ENCODE measurements around the gene JPT2.

JPT2 gene

DNA sequence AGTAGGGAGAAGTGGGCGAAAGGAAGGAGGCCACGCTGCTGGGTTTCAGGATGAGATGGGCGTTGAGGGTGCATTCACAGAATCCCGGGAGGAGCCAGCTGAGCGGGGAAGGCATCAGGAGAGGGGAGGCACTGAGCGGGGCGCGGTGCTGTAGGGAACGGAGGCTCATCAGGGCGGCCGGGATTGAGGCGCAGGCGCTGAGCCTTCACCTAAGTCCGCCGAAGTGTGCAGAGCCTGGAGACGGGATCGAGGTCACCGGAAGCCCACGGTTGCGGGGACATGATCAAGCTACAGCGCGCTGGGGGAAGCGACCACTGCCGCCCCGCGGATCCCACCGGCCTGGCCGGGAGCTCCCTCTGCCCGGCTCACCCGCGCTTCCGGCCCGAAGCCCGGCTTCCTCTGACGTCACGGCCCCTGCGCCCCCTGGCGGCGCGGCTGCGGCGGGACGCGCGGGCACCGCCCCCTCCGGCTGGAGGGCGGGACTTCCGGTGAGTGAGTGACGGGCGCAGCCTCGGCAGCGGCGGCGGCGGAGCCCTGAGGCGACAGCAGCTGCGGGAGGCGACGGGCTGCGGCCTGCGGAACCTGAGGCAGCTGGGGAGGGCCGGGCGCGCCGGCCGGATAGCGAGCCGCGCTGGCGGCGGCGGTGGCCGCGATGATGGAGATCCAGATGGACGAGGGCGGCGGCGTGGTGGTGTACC is 27.8 kb downstream of the JPT2 start, which contains the start of gene MAPK8IP3:
Gene MAPK8IP3, plus strand, starts transcription at position 508 of the 698 bp plus-strand sequence. Its CDS starts 145 bp downstream, at position 653.
- Histone ChIP-seq H3K9me3 (ENCODE audit: control insufficient read depth in 2 of 2, low read length in 2 of 2) (no peaks in the 10 kb centered on the region), H3K27ac (ENCODE audit: low read depth in 2 of 2, low read length in 2 of 2) (peak within 1 kb of the TSS; percentile 88 to 91), H3K36me3 (ENCODE audit: control insufficient read depth in 2 of 2, insufficient read depth in 2 of 2, low read length in 2 of 2) (peaks cover 2 to 8% of the 10 kb centered on the region in 2 donors), H3K9ac (ENCODE audit: low read depth in 1 of 2, low read length in 2 of 2) (peak within 1 kb of the TSS; percentile 95 to 96), H3K4me3 (ENCODE audit: low read length in 2 of 2) (peak within 1 kb of the TSS; percentile 97 to 98), H3K27me3 (ENCODE audit: control insufficient read depth in 2 of 2, insufficient read depth in 2 of 2, low read length in 2 of 2) (no peaks in the 10 kb centered on the region), H3K4me1 (ENCODE audit: control insufficient read depth in 2 of 2, insufficient read depth in 2 of 2, low read length in 2 of 2) (peaks cover 7 to 20% of the 10 kb centered on the region in 2 donors)

DNA sequence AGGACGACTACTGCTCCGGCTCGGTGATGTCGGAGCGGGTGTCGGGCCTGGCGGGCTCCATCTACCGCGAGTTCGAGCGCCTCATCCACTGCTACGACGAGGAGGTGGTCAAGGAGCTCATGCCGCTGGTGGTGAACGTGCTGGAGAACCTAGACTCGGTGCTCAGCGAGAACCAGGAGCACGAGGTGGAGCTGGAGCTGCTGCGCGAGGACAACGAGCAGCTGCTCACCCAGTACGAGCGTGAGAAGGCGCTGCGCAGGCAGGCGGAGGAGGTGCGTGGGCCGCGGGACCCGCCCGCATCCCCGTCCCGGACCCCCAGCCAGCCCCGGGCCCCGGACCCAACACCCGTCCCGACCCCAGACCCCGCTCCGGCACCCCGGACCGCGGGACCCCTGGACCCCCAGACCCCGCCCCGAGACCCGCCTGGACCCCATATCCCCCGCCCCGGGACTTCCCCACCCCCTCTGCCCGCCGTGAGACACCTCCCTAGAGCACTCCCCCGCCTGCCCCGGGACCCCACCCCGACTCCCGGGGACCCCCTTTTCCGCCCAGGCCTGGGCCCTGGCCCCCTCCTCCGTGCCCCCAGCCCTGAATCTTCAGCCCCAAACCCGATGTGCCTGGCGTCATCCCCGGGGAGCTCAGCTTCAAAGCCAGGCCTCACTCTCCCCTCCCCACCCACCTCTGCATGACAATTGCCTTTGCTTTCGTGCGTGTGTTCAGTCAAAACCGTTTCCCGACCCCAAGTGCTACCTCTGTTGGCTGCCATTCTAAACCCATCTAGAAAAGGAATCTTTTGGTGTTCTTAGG is 28.5 kb downstream of the JPT2 start:
- Histone ChIP-seq H3K9ac (ENCODE audit: low read depth in 1 of 2, low read length in 2 of 2) (peak overlapping the region; percentile 95 to 96), H3K36me3 (ENCODE audit: control insufficient read depth in 2 of 2, insufficient read depth in 2 of 2, low read length in 2 of 2) (peaks cover under 1 to 3% of the 10 kb centered on the region in 2 donors), H3K4me1 (ENCODE audit: control insufficient read depth in 2 of 2, insufficient read depth in 2 of 2, low read length in 2 of 2) (peaks cover 7 to 20% of the 10 kb centered on the region in 2 donors), H3K4me3 (ENCODE audit: low read length in 2 of 2) (peak overlapping the region; percentile 97 to 98), H3K9me3 (ENCODE audit: control insufficient read depth in 2 of 2, low read length in 2 of 2) (no peaks in the 10 kb centered on the region), H3K27me3 (ENCODE audit: control insufficient read depth in 2 of 2, insufficient read depth in 2 of 2, low read length in 2 of 2) (no peaks in the 10 kb centered on the region), H3K27ac (ENCODE audit: low read depth in 2 of 2, low read length in 2 of 2) (peak overlapping the region; percentile 67 to 88)

DNA sequence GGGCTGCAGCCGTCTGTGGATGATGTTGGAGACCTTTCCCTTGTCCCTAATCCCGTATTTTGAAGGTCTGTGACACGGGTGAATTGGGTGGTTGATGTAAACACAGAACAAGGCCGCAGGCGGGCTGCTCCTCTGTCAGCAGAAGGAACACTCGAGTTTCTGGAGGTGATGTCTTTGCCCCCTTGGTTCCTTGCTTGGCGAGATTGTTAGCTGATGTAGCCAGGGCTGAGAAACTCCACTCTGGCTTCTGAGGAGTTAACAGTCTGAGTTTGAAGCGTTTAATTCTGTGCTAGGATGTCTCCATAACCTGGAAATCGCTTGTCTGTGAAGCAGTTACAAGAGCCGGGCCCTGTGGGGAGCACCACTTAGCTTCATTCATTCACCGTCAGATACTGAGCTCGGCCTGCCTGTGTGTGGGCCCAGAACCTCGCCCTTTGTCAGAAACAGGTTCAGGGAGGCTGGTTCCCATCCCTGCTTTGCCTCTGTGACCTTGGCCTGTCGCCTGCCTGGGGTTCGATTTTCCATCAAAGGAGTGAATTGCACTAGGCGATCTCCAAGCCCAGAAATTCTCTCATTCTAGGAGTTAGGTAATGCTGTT is 29.2 kb downstream of the JPT2 start:
- peaks cover 0 to 2% of the 10 kb centered on the region in 2 donors for H3K36me3 ChIP-seq (ENCODE audit: control insufficient read depth in 2 of 2, insufficient read depth in 2 of 2, low read length in 2 of 2)
- no peaks in the 10 kb centered on the region for H3K27me3 ChIP-seq (ENCODE audit: control insufficient read depth in 2 of 2, insufficient read depth in 2 of 2, low read length in 2 of 2)
- H3K4me1 ChIP-seq (ENCODE audit: control insufficient read depth in 2 of 2, insufficient read depth in 2 of 2, low read length in 2 of 2): peaks cover 7 to 20% of the 10 kb centered on the region in 2 donors
- peak overlapping the region; percentile 75 to 98 for H3K4me3 ChIP-seq (ENCODE audit: low read length in 2 of 2)
- peak overlapping the region; percentile 70 to 73 for H3K9ac ChIP-seq (ENCODE audit: low read depth in 1 of 2, low read length in 2 of 2)
- no peaks in the 10 kb centered on the region for H3K9me3 ChIP-seq (ENCODE audit: control insufficient read depth in 2 of 2, low read length in 2 of 2)
- no peak overlapping the region for H3K27ac ChIP-seq (ENCODE audit: low read depth in 2 of 2, low read length in 2 of 2)

DNA sequence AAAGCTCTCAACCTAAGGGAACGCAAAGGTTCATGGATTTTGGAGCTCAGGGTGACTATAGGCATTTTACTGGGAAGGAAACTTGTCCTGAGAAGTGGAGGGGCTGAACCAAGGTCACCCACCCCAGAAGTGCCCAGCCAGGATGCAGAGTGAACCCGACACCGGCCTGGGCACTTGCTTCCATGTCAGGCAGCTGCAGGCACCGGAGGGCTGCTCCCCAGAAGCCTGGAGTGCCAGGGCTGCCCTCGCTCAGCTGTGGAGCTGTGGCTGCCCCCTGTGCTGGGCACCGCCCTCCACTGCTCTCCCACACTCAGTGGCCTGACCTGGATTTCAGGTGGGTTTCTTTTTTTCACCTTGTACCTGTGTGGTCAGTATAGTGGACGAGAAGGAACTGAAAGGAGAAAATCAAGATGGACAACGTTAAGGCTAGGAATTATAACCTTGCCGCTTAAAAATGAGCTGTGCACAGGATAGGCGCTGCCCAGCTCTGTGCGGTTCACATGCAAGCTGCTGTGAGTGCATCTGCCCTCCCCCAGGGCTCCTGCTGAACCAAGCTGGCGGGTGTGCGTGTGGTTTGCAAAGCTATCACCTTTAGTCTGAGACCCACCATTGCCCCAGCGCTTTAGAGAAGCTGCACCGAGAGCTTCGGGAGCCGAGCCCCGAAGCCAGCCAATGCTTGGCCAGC is 30.1 kb downstream of the JPT2 start:
- Histone ChIP-seq H3K27me3 (ENCODE audit: control insufficient read depth in 2 of 2, insufficient read depth in 2 of 2, low read length in 2 of 2) (no peaks in the 10 kb centered on the region), H3K9me3 (ENCODE audit: control insufficient read depth in 2 of 2, low read length in 2 of 2) (no peaks in the 10 kb centered on the region), H3K9ac (ENCODE audit: low read depth in 1 of 2, low read length in 2 of 2) (no peak overlapping the region), H3K4me3 (ENCODE audit: low read length in 2 of 2) (no peak overlapping the region), H3K4me1 (ENCODE audit: control insufficient read depth in 2 of 2, insufficient read depth in 2 of 2, low read length in 2 of 2) (peaks cover 7 to 20% of the 10 kb centered on the region in 2 donors), H3K36me3 (ENCODE audit: control insufficient read depth in 2 of 2, insufficient read depth in 2 of 2, low read length in 2 of 2) (peaks cover 0 to 2% of the 10 kb centered on the region in 2 donors), H3K27ac (ENCODE audit: low read depth in 2 of 2, low read length in 2 of 2) (no peak overlapping the region)

DNA sequence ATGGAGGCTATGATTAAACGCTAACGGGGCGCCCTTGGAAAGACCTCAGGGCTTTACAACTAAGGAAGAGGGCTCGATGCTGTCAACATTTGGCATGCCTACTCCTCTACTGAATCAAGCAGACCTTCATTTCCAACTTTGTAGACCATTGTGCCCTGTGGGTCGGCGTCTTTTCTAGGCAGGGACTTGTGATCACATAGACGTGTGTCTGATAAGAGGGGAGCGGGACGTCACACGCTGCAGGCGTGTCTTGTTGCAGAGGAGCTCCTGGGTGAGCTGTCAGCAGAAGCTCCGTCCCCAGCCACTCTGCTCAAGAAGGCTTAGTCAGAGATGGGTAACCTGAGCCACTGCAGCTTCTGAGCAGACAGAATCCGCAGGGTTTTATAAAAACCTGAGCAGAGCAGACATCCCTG is 30.7 kb downstream of the JPT2 start:
- peaks cover 0 to 2% of the 10 kb centered on the region in 2 donors for H3K36me3 ChIP-seq (ENCODE audit: control insufficient read depth in 2 of 2, insufficient read depth in 2 of 2, low read length in 2 of 2)
- no peak overlapping the region for H3K4me3 ChIP-seq (ENCODE audit: low read length in 2 of 2)
- peaks cover 7 to 20% of the 10 kb centered on the region in 2 donors for H3K4me1 ChIP-seq (ENCODE audit: control insufficient read depth in 2 of 2, insufficient read depth in 2 of 2, low read length in 2 of 2)
- no peaks in the 10 kb centered on the region for H3K27me3 ChIP-seq (ENCODE audit: control insufficient read depth in 2 of 2, insufficient read depth in 2 of 2, low read length in 2 of 2)
- no peaks in the 10 kb centered on the region for H3K9me3 ChIP-seq (ENCODE audit: control insufficient read depth in 2 of 2, low read length in 2 of 2)
- H3K27ac ChIP-seq (ENCODE audit: low read depth in 2 of 2, low read length in 2 of 2): no peak overlapping the region
- no peak overlapping the region for H3K9ac ChIP-seq (ENCODE audit: low read depth in 1 of 2, low read length in 2 of 2)

DNA sequence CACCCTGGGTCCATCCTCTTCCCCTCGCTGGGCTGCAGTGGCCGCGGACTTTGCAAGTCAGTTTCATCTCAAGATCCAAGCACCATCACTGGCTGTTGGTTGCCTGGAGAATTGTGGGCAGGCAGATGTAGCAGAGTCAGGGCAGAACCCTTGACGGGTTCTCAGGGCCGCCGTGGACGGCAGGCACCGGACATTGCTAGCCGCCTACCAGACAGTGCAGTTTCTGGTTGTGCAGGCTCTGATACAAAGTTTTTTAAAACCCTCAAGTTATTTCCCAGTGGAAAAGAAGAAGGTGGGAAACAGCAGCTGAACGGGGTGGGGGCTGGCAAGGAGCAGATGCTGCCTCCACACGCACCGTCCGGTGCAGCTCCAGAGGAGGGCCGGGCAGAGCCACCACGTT is 31.3 kb downstream of the JPT2 start:
- no peak overlapping the region for H3K27ac ChIP-seq (ENCODE audit: low read depth in 2 of 2, low read length in 2 of 2)

DNA sequence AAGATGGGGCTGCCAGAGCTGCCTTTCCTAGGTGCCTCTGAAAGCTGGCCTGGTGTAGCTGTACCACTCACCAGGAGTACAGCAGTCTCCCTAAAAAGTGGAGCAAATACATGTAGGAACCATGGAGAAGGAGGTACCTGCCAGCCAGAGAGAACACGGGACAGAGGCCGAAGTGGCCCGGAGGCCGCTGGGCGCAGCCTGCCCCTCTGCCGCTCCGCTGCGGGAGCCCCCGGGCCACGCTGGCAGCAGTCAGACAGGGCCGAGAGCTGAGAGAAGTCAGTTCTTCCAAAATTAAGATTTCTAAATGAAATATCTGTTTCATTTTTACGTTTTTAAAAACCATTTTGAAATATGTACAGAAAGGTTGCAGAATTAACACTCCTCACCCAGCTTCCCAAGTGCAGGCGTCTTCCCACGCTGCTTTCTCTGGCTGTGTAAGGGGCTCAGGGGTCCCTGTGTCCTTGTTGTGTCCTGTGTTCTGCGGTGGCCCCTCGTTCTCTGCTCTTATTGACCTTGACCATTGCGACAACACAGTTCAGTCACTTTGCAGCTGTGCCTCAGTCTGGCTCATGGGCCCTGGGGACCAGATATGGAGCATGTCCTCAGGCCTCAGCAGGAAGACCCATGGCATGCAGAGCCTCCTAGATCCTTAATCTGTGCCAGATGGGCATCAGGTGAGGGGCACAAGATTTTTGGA is 32.9 kb downstream of the JPT2 start:
- H3K4me1 ChIP-seq (ENCODE audit: control insufficient read depth in 2 of 2, insufficient read depth in 2 of 2, low read length in 2 of 2): peaks cover 7 to 14% of the 10 kb centered on the region in 2 donors
- no peak overlapping the region for H3K4me3 ChIP-seq (ENCODE audit: low read length in 2 of 2)
- no peak overlapping the region for H3K27ac ChIP-seq (ENCODE audit: low read depth in 2 of 2, low read length in 2 of 2)
- H3K9ac ChIP-seq (ENCODE audit: low read depth in 1 of 2, low read length in 2 of 2): no peak overlapping the region
- peaks cover 0 to 2% of the 10 kb centered on the region in 2 donors for H3K36me3 ChIP-seq (ENCODE audit: control insufficient read depth in 2 of 2, insufficient read depth in 2 of 2, low read length in 2 of 2)
- no peaks in the 10 kb centered on the region for H3K27me3 ChIP-seq (ENCODE audit: control insufficient read depth in 2 of 2, insufficient read depth in 2 of 2, low read length in 2 of 2)
- H3K9me3 ChIP-seq (ENCODE audit: control insufficient read depth in 2 of 2, low read length in 2 of 2): no peaks in the 10 kb centered on the region

More for the DNA sequence above, 31.3 kb downstream of the JPT2 start:
- Histone ChIP-seq H3K4me3 (ENCODE audit: low read length in 2 of 2) (no peak overlapping the region), H3K27me3 (ENCODE audit: control insufficient read depth in 2 of 2, insufficient read depth in 2 of 2, low read length in 2 of 2) (no peaks in the 10 kb centered on the region), H3K9ac (ENCODE audit: low read depth in 1 of 2, low read length in 2 of 2) (no peak overlapping the region), H3K36me3 (ENCODE audit: control insufficient read depth in 2 of 2, insufficient read depth in 2 of 2, low read length in 2 of 2) (peaks cover 0 to 2% of the 10 kb centered on the region in 2 donors), H3K4me1 (ENCODE audit: control insufficient read depth in 2 of 2, insufficient read depth in 2 of 2, low read length in 2 of 2) (peaks cover 7 to 20% of the 10 kb centered on the region in 2 donors), H3K9me3 (ENCODE audit: control insufficient read depth in 2 of 2, low read length in 2 of 2) (no peaks in the 10 kb centered on the region)

DNA sequence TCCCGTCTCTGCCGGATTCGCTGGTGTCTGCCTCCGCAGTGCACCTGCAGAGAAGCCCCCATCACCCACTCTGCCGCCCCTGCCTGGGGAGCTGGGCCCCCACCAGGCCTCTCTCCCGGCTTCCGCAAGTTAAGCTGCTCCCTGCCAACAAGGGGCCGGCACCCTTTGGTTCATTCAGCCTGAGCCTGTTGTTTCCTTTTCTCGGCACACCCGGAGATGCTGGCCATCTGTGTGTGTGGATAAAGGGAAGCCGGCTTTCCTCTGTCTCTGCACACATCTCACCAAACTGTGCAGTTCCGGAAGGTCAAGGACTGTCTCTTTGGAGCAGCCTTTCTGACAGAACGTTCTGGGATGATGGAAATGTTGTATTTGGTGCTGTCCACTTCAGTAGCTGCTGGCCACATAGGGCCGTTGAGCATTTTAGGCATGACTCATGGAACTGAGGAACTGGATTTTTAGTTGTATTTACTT is 34.7 kb downstream of the JPT2 start:
- H3K9me3 ChIP-seq (ENCODE audit: control insufficient read depth in 2 of 2, low read length in 2 of 2): no peaks in the 10 kb centered on the region
- H3K4me3 ChIP-seq (ENCODE audit: low read length in 2 of 2): no peak overlapping the region
- H3K36me3 ChIP-seq (ENCODE audit: control insufficient read depth in 2 of 2, insufficient read depth in 2 of 2, low read length in 2 of 2): peaks cover 0 to 2% of the 10 kb centered on the region in 2 donors
- no peak overlapping the region for H3K27ac ChIP-seq (ENCODE audit: low read depth in 2 of 2, low read length in 2 of 2)
- peaks cover 0 to 3% of the 10 kb centered on the region in 2 donors for H3K4me1 ChIP-seq (ENCODE audit: control insufficient read depth in 2 of 2, insufficient read depth in 2 of 2, low read length in 2 of 2)
- H3K9ac ChIP-seq (ENCODE audit: low read depth in 1 of 2, low read length in 2 of 2): no peak overlapping the region
- H3K27me3 ChIP-seq (ENCODE audit: control insufficient read depth in 2 of 2, insufficient read depth in 2 of 2, low read length in 2 of 2): no peaks in the 10 kb centered on the region

DNA sequence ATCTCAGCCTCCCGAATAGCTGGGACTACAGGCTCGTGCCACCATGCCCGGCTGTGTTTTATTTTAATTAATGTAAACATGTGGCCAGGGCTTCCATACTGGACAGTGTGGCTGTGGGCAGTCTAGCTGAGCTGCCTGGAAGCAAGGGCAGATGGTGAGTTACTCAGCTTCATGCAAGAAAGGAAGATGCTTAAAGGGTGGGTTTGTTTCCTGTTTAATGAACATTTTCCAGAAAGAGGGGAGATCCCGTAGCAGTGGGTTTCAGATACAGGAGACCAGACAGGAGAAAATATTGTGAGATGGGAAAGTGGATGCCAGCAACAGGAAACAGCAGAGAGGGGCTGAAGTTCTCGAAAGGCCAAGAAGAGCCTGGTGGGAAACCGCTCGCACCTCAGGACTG is 35.3 kb downstream of the JPT2 start:
- peaks cover 0 to 2% of the 10 kb centered on the region in 2 donors for H3K36me3 ChIP-seq (ENCODE audit: control insufficient read depth in 2 of 2, insufficient read depth in 2 of 2, low read length in 2 of 2)
- no peaks in the 10 kb centered on the region for H3K9me3 ChIP-seq (ENCODE audit: control insufficient read depth in 2 of 2, low read length in 2 of 2)
- H3K27ac ChIP-seq (ENCODE audit: low read depth in 2 of 2, low read length in 2 of 2): peak overlapping the region in 1 of 2 donors; percentile 65
- no peak overlapping the region for H3K4me3 ChIP-seq (ENCODE audit: low read length in 2 of 2)
- H3K9ac ChIP-seq (ENCODE audit: low read depth in 1 of 2, low read length in 2 of 2): no peak overlapping the region
- H3K27me3 ChIP-seq (ENCODE audit: control insufficient read depth in 2 of 2, insufficient read depth in 2 of 2, low read length in 2 of 2): no peaks in the 10 kb centered on the region
- no peaks in the 10 kb centered on the region for H3K4me1 ChIP-seq (ENCODE audit: control insufficient read depth in 2 of 2, insufficient read depth in 2 of 2, low read length in 2 of 2)
